Measurements from ENCODE around the gene CIITA.

- TF ChIP-seq POLR2AphosphoS5 (IDR thresholded peaks at IDR 0.05): no peak
- no peak for TF ChIP-seq POLR2A (IDR thresholded peaks at IDR 0.05)
- no peak for TF ChIP-seq CTCF (IDR thresholded peaks at IDR 0.05)
These were observed 27.1 kb upstream of the CIITA start for GRCh38 chr16:10849736-10850477.

All from transverse colon (tissue), 4 donors.